ENCODE results near the gene CAMKMT.

The CAMKMT gene

DNA sequence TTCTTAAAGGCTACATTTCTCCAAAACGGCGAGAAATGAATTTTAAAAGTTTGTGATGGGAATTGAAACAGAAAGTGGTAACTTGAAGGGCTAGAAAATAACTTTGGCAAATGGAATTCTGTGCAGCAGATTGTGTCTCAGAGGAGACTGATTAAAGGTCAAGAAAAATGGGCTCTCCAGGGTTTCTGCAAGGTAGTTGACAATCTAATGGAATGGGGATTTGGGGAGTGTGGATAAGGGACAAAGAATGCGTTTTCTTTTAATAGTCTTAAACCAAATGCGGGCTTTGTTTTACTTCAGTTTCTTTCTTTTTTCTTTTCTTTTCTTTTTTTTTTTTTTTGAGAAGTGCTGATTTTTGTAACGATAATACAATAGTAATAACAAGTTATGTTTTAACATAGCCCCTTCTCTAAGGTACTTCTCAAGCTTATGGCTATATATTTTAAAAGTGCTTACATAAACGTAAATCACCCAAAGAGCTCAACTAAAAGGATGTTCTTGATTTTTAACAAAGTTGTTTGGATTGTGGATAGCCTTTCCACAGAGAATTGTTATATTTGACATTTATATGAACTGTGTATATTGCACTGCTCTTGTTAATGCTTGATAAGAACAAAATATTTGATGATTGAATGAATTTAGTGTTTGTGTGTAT lies 36.6 kb downstream of the CAMKMT start:
- Histone ChIP-seq H3K27me3 (replicated peaks) (no peaks in the 10 kb centered on the region), H3K4me3 (ENCODE audit: low read depth, low read length) (no peak overlapping the region), H3K36me3 (replicated peaks) (no peaks in the 10 kb centered on the region), H3K27ac (no peak overlapping the region)
- TF ChIP-seq, protein P1, sequence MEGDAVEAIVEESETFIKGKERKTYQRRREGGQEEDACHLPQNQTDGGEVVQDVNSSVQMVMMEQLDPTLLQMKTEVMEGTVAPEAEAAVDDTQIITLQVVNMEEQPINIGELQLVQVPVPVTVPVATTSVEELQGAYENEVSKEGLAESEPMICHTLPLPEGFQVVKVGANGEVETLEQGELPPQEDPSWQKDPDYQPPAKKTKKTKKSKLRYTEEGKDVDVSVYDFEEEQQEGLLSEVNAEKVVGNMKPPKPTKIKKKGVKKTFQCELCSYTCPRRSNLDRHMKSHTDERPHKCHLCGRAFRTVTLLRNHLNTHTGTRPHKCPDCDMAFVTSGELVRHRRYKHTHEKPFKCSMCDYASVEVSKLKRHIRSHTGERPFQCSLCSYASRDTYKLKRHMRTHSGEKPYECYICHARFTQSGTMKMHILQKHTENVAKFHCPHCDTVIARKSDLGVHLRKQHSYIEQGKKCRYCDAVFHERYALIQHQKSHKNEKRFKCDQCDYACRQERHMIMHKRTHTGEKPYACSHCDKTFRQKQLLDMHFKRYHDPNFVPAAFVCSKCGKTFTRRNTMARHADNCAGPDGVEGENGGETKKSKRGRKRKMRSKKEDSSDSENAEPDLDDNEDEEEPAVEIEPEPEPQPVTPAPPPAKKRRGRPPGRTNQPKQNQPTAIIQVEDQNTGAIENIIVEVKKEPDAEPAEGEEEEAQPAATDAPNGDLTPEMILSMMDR (IDR thresholded peaks at IDR 0.05; ENCODE audit: low read depth, low read length, missing control alignments): no peak
- in situ Hi-C loops (cut with HindIII; ENCODE audit: low pct_ligation_motif_present, low sequenced_read_pairs): no loop called here
- DNase-seq: no peak

DNA sequence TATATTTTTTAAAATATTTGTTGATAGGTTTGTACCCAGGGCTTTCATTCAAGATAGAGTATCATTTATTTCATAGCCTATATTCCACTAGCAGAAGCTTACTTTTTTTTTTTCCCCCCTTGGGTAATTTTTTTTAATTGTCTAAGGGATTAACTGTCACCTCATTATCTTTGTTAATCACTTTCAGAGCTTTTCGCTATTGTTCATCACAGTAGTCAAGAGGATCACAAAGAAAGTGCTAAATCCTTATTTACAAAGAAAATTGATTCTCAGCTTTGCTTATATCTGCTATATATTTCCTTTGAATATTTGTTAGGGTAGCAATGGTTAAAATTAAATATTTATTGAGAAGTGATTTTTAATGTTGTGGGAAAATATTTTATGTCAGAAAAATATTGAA lies 59.0 kb downstream of the CAMKMT start:
- in situ Hi-C loops (cut with HindIII; ENCODE audit: low pct_ligation_motif_present, low sequenced_read_pairs): no loop called here
- TF ChIP-seq, protein P1 (IDR thresholded peaks at IDR 0.05; ENCODE audit: low read depth, low read length, missing control alignments): no peak
- no peak for DNase-seq
- Histone ChIP-seq H3K27me3 (replicated peaks) (no peaks in the 10 kb centered on the region), H3K27ac (no peak overlapping the region), H3K36me3 (replicated peaks) (no peaks in the 10 kb centered on the region), H3K4me3 (ENCODE audit: low read depth, low read length) (no peak overlapping the region)

DNA sequence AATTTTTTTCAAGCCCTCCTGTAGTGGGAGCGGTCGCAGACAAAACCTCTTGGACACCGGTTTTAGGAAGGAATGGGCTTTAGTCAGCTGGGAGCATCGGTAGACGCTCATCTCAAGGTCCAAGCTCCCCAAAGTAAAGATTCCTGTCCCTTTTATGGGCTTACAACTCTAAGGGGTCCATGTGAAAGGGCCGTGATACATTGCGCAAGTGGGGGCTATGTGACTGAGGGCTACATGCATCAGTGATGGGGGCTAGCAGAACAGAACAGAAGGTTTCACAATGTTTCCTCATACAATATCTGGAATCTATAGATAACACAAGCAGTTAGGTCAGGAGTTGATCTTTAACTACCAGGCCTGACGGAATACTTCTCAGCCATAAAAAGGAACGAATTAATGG lies 62.5 kb downstream of the CAMKMT start:
- no peaks in the 10 kb centered on the region for H3K36me3 ChIP-seq (replicated peaks)
- H3K27me3 ChIP-seq (replicated peaks): no peaks in the 10 kb centered on the region
- TF ChIP-seq, protein P1 (IDR thresholded peaks at IDR 0.05; ENCODE audit: low read depth, low read length, missing control alignments): no peak
- H3K4me3 ChIP-seq (ENCODE audit: low read depth, low read length): no peak overlapping the region
- in situ Hi-C loops (cut with HindIII; ENCODE audit: low pct_ligation_motif_present, low sequenced_read_pairs): no loop called here
- no peak for DNase-seq
- no peak overlapping the region for H3K27ac ChIP-seq

DNA sequence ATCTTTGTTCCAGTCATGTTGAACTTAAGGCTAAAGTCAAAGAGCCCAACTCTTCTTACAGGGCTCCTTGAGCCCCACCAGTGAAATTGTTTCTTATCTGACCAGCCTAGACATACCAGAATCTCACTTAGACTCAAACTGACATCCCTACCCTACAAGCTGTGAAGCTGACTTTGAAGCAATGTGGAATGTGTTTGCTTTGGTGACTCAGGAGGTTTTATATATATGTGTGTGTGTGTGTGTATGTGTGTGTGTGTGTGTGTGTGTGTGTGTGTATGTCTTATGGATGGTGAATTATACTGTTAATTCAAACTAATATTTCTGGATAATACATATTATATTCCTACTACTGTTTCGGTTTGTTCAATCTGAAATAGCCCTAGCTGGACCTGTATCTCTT lies 67.3 kb downstream of the CAMKMT start:
- H3K36me3 ChIP-seq (replicated peaks): no peaks in the 10 kb centered on the region
- H3K27me3 ChIP-seq (replicated peaks): no peaks in the 10 kb centered on the region
- H3K27ac ChIP-seq: no peak overlapping the region
- H3K4me3 ChIP-seq (ENCODE audit: low read depth, low read length): no peak overlapping the region
- in situ Hi-C loops (cut with HindIII; ENCODE audit: low pct_ligation_motif_present, low sequenced_read_pairs): no loop called here
- peak; percentile 57 for DNase-seq
- TF ChIP-seq, protein P1 (IDR thresholded peaks at IDR 0.05; ENCODE audit: low read depth, low read length, missing control alignments): no peak

DNA sequence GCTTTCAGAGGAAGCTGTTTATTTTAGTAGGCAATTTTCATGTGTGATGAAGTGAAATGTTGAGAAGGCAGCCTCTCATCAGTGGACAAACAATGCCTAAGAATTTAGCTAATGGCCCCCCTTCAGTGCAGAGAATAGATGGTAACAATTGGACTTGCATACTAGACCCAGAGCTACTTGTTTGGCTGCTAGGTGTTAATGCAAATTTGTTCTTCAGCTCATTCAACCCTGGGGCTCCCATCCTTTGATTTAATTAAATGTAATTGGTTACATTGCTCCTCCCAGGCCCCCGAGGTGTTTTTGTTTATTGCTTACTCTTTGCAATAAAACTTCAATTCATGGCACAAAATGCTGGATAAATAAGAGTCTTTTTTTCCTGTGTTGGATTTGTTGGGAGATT lies 68.6 kb downstream of the CAMKMT start:
- H3K4me3 ChIP-seq (ENCODE audit: low read depth, low read length): no peak overlapping the region
- TF ChIP-seq, protein P1 (IDR thresholded peaks at IDR 0.05; ENCODE audit: low read depth, low read length, missing control alignments): no peak
- H3K27me3 ChIP-seq (replicated peaks): no peaks in the 10 kb centered on the region
- in situ Hi-C loops (cut with HindIII; ENCODE audit: low pct_ligation_motif_present, low sequenced_read_pairs): no loop called here
- no peak for DNase-seq
- H3K27ac ChIP-seq: no peak overlapping the region
- no peaks in the 10 kb centered on the region for H3K36me3 ChIP-seq (replicated peaks)

DNA sequence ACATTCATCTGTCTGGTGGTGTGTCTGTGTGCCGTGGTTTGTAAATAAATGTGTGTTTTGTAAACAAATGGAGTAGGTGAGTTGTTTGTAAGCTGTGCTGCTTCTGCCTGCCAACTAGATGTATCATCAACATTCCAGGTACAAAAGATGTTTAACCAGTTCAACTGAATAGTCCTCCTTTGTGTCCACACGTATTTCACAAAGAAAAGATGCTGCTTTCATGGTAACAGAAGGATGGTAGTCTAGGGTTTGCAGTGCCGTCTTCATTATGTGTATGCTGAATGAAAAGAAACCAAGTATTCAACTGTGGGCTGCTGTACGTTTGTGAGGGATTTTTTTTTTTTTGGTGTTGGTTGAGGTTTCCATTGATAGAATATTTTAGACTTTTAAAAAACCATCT lies 72.1 kb downstream of the CAMKMT start:
- Histone ChIP-seq H3K36me3 (replicated peaks) (no peaks in the 10 kb centered on the region), H3K27me3 (replicated peaks) (no peaks in the 10 kb centered on the region), H3K4me3 (ENCODE audit: low read depth, low read length) (no peak overlapping the region), H3K27ac (no peak overlapping the region)
- in situ Hi-C loops (cut with HindIII; ENCODE audit: low pct_ligation_motif_present, low sequenced_read_pairs): no loop called here
- no peak for DNase-seq
- TF ChIP-seq, protein P1 (IDR thresholded peaks at IDR 0.05; ENCODE audit: low read depth, low read length, missing control alignments): no peak

All from brain microvascular endothelial cell (primary cell).